CD4-positive, alpha-beta T cell treated with Interleukin-6 for 4 hours (primary cell): ENCODE data around the gene STAP2.

ENCODE experiments used
- DNase-seq: peaks from one replicate; pipeline ENCODE4 v3.0.0-alpha.2; 2020; ENCODE audit warnings: mixed read lengths

The STAP2 gene

GRCh38 chr19:4370418-4371041 is 31.9 kb upstream of the STAP2 start:
- no peak for DNase-seq

DNA sequence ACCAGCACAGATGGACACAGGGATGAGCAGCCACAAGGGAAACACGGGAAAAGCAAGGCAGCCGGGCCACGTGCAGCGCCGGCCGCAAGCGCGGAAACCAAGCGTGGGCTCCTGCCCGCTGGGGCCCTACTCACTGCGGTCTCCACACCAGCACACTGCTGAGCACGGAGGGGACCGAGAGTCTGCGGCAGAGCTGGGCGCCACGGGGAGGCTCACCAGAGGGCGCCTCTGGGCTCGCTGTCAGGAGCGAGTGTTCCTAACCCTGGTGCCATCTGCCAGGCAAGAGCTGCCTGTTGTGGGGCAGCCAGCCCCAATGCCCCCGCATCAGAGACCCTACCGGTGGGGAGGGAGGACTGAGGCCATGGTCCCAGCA is 31.2 kb upstream of the STAP2 start:
- DNase-seq: peak; percentile 84

DNA sequence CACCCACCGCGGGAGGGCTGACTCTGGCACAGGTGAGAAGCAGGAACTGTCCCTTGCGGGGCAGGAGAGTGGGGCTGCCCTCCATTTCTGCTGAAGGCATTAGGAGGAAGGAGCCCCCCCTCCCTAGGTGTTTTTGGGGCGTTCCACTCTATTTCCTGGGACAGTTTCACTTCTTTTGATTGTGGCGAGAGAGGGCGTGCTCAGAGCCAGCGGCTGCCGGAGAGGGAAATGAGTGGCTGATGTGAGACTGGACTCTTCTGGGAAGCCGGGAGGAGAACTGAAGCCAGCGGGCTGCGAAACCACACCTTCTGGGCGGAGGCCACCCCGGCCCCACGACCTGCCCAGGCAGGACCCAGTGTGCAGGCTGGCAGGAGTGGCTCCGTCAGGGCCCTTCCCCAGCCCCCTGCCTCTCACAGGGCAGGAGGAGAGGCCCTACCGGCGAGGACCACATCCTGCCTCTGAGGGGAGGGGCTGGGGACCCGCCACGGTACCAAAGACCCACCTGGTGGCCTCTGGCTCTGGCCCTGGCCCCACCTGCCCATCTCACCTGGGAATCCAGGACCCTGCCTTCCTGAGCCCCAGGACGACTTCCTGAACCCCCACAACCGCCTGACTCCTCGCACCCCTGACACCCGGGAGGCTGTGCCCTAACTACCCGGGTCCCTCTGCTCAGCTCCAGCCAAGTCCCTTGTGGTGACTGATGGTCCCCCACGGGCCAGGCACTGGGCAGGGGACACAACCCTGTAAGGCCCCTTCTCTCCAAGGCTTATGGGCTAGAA is 30.7 kb upstream of the STAP2 start:
- peak; percentile 73 for DNase-seq

DNA sequence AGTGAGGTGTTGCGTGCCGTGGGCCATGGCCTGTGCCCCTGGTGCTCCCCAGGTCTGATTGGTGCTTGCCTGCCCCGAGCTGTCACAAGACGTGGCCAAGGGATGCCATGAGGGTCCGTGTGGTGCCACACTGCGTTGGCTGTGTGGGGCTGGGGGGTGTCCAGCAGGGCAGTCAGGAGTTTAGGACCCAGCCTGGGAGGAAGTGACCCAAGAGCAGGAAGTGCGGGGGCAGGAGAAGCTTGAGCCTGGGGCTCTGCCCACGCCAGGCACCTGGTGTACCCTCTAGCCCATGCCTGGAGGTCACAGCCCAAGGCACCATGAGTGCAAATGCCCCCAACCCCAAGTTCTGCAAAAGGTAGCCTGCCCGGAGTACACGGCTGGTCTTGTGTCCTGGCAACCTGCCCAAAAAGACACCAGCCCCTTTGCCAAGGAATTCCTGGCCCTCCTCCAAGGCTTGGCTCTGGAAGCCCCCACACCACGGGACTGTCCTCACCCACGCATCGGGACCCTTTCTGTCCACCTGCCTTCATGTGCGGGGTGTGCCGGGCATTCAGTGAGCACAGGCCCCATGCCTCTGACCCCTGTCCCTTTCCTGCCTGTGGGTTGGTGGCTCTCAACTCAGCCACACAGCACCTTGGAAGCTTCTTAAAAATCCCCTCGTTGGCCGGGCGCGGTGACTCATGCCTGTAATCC is 29.6 kb upstream of the STAP2 start:
- DNase-seq: no peak

DNA sequence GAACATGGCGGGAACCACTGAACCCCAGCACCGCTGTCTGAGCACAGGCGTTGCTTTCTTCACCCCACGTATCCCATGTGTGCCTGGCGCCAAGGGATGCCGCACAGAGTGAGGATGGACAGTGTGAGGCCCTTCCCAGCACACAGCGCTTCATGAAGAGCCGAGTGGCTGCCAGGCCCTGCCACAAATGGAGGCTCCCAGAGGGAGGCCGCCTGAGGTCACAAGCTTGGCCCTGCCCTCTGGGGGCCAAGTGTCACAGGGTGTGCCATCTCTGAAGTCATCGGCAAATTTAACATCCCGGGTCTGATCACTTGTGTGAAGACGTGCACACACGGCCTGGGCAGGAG is 29.1 kb upstream of the STAP2 start:
- no peak for DNase-seq

GRCh38 chr19:4367336-4367723 is 28.7 kb upstream of the STAP2 start:
- no peak for DNase-seq

- no peak for DNase-seq
Measured at GRCh38 chr19:4366666-4367335, 28.2 kb upstream of the STAP2 start.

- no peak for DNase-seq
Measured at GRCh38 chr19:4365791-4366665, 27.4 kb upstream of the STAP2 start.

DNA sequence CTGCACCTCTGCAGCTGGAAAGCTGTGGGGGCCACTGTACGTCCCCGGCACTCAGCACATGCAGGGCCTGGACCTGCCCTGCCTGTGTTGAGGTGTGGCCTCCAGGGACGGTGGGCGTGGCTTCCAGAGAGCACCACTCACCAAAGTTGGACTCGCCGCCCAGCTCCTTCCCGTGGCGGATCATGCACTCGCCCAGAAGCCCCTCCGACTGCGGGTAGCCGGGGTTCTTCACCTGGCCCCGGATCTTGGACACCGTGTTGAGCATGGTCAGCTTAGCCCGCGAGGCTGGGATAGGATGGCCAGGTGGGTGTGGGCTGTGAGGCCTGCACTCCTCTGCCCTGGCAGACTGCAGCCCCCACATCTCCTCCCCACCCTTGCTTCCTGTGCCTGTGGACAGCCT is 26.7 kb upstream of the STAP2 start:
- DNase-seq: no peak

GRCh38 chr19:4363571-4364304 is 25.1 kb upstream of the STAP2 start:
- DNase-seq: no peak

- no peak for DNase-seq
Measured at GRCh38 chr19:4362831-4363545, 24.4 kb upstream of the STAP2 start.

DNA sequence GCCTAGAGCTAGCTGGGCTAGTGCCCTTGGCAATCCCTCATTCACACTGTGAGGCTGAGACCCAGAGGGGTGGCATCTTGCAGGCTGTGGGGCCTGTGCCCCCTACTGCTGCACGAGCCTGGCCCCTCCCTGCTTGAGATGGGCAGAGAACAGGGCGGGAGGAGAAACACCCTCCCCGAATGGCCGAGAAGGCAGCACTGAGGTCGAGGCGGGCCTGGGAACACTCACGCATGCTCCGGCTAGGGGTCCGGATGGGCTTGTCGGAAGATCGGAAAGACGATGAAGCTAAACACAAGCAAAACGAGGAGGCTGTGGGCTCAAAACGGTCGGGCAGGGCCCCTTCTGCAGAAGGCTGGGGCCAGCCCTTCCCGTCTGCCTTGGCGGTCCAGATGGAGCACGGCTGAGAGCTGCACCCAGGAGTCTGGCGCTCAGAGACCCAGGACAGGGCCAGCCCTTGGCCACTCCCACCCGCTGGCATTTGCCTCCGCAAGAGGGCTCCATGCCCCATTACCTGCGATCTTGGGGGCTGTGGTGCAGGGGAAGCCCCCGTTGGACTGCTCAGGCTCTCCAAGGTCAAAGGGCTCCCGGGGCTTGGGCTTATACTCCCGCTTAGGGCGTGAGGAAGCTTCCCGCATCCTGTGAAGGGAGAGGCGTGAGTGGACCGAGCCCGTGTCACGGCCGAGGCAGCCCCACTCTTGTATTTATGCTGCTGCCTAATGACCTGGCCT is 23.6 kb upstream of the STAP2 start:
- DNase-seq: no peak

- no peak for DNase-seq
Measured at GRCh38 chr19:4361152-4362046, 22.8 kb upstream of the STAP2 start.

DNA sequence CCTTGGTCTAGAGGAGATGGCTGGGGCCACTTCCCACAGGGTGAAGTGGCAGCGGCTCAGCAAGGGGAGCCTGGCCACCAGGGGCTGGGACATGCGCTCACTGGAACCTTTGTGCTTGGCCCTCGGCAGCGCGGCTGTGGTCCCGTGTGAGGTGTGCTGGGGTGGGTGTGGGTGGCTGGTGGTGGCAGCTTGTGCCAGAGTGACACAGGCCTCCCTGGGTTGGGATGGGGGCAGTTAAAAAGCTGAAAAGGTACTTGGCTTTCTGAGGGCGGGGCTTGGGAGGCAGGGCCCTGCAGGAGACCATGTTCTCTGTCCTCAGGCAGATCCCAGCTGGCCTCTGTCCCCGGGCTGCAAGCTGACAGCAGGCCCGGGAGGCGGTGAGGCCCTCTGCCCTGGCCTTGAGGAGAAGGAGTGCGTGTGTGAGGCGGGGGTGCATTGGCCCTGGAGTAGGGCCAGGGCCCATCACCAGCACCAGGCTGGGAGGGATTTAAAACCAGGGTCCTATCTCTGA is 22.1 kb upstream of the STAP2 start:
- no peak for DNase-seq

DNA sequence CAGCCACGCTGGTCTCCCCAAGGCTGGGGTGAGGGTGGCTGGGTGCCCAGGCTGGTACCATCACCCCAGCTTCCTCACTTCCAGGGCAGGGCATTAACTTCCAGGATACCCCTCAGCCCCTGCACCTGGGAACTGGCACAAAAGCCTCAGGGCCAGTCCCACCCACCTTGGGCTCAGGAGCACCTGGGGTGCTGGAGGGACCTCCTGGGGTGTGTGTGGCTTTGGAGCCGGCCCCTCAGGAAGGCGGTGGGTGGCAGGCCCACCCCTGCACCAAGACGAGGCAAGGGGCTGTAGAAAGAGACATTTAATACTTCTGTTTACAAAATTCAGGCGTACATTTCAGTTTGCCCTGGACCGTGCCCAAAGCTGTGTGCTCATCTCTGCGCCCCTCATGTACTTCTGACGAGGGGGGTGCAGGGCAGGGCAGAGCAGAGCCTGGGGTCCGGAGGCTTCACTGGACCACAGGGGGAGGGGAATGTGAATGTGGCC is 21.5 kb upstream of the STAP2 start:
- no peak for DNase-seq

DNA sequence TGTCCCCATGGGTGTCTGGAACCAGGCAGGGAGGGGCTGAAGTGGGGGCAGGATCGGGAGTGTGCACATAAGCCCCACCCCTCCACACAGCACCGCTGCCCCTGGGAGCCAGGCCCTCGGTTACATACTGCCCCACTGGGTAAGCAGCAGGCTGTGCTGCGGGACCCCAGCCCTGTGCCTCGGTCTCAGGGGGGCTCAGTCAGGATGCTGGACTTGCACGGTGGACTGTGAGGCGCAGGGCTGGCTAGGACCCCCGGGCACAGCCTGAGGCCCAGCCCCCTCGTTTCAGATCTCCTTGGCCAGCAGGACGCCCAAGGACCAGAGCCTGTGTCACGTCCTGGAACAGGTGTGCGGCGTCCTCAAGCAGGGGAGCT is 21.0 kb upstream of the STAP2 start:
- DNase-seq: no peak

DNA sequence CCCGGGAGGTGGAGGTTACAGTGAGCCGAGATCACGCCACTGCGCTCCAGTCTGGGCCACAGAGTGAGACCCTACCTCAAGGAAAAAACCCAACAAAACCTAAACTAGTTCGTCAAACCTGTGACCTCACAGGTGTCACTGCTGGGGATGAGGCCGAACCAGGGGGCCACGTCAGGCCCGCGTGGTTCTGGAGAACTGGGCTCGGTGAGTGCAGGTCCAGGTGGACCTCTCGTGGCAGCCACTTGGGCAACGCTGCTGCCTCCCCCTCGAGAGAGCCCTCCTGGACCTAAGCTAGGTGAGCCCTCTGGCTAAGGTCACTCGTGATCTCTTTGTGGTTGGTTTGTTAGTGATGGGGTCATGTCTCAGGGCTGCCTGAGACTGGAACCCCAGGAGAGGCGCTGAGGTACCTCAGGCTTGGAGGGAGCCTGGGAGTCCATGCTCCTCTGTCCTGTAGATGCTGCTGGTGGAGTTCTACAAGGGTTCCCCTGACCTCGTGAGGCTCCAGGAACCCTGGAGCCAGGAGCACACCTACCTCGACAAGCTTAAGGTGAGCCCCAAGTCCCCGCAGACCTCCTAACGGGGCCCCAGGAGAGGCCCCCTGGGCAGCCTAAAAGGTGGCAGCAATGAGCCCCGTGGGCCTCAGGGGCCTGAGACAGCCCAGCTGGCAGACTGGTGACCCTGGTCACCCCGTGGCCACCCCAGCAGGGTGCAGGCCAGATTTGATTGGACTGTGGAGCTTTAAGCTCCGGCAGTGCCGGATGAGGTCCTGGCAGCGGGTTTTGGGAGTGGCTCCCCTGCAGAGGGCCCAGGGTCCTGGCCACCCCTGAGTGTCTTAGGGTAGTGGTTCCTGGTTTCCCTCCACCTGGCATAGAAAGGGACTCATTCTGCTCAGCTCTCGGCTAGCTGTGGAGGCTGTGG is 20.3 kb upstream of the STAP2 start:
- no peak for DNase-seq

DNA sequence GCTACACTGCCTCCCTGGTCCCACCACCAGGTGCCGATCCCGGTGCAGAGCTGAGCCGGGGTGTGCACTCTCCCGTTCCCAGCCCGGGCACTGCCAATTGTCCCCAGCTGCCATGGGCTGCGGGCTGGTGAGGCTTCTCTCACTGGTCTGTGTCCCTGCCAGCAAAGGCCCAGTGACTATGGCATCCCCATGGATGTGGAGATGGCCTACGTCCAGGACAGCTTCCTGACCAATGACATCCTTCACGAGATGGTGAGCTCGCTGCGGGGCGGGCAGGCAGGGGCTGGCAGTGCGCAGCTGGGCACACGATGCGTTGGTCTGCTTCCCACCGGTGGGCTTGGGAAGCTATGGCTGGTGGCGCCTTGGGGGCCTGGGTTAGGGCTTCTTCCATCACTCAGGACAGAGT is 19.3 kb upstream of the STAP2 start:
- DNase-seq: no peak
